PC-9 (cell line): ENCODE measurements around the gene TSHR.

Source experiments
- CTCF ChIP-seq: fragments of 200-600 bp; sonication (generic); conservative IDR thresholded peaks from 2 replicates; pipeline ENCODE4 v1.6.1; 2017; ENCODE audit warnings: mixed run types, antibody characterized with exemption, mild to moderate bottlenecking, moderate library complexity
- EZH2 ChIP-seq: fragments of 200-600 bp; sonication (generic); IDR thresholded peaks from 2 replicates; pipeline ENCODE4 v1.8.0; 2017; ENCODE audit warnings: antibody characterized with exemption, low read depth

GRCh38 chr14:81103443-81103842 is 148.0 kb downstream of the TSHR start:
- no peak for TF ChIP-seq CTCF
- no peak for TF ChIP-seq EZH2
